SH-SY5Y (cell line): Measurements from ENCODE around the gene RNF183.

Experiments
- GATA2 ChIP-seq: IDR thresholded peaks from 2 replicates; pipeline ENCODE4 v1.6.1; 2011; ENCODE audit warnings: mild to moderate bottlenecking, low read depth, low read length
- GATA3 ChIP-seq: IDR thresholded peaks from 2 replicates; pipeline ENCODE4 v1.6.1; 2011; ENCODE audit warnings: low read depth, mild to moderate bottlenecking, low read length, moderate library complexity

Gene RNF183

DNA sequence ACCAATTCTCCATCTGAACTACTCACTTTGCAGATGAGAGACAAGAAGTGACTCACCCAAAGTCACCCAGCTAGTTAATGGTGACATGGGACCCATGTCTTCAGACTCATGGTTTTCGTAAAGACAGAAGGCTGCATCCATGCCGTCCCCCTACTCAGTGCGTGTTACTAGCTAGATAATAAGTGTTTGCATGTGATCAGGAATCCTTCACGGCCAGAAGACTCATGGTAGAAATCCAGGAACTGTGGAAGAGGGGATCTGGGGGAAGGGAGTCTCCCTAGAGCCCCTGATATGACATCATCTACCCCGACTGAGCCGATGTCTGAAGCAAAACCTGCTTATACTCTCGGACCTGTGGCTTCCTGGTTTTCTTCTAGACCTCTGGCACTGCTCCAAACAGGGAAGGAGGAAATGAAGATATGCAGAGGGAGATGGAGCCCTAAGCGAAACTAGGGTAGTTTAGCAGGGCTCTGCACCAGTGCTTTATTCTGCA, 3.3 kb downstream of the RNF183 start:
- no peak for TF ChIP-seq GATA2
- no peak for TF ChIP-seq GATA3

DNA sequence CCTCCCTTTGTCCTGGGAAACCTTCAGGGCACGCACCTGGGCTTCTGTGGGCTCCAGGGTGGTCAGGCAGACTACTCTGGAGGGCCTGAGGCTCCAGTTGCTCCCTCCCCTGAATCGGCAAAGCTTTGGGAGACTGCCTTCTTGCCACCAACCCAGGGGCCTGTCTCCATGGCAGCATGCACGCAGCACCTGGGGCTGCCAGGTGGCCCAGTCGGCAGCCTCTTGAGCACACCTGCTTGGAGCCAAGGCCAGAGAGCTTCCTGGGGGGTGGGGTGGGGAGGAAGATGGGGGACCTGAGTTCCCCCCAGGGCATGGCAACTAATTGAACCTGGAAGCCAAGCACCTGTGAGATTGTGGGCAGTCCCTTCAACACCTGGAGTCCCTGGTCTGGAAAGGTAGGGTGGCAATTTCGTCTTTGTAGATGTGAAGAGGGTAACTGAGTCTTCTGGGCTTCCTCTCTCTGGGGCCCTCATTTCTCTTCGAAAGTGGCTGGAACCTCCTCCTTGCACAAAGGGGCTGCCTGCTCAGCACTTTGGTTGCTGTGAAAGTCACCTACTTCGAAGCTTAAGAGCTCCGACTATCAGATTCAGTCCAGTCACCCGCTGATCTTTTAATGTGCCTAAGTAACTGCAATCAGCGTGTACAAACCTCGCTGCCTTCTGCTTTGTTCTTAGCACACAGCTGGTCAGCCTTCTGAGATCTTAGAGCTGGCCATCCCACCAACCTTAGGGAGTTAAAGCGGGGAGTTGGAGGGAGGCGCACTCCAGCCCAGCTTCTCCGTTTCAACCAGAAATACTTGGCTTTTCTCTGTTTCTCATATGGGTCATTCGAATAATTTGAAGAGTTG, 4.0 kb downstream of the RNF183 start:
- no peak for TF ChIP-seq GATA2

DNA sequence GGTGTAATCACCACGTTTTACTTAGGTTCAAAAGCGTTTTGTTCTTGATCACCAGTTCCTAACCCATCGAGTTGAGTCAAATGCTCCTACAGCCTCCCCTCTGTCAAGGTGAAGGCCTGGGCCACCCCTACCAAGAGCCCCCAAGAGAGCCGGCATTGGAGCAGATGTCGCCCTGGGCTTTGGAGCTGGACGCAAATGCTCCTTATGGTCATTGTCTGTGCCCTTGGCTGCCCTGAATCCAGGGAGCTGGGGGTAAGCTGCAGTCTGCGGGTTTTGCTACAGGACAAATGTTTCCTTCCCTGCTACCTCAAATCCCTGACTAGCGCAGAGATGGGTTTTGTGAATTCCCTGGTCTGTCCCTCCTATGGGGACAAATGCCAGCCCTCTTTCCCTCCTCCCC, 4.9 kb downstream of the RNF183 start:
- TF ChIP-seq GATA3 = no peak
- no peak for TF ChIP-seq GATA2

DNA sequence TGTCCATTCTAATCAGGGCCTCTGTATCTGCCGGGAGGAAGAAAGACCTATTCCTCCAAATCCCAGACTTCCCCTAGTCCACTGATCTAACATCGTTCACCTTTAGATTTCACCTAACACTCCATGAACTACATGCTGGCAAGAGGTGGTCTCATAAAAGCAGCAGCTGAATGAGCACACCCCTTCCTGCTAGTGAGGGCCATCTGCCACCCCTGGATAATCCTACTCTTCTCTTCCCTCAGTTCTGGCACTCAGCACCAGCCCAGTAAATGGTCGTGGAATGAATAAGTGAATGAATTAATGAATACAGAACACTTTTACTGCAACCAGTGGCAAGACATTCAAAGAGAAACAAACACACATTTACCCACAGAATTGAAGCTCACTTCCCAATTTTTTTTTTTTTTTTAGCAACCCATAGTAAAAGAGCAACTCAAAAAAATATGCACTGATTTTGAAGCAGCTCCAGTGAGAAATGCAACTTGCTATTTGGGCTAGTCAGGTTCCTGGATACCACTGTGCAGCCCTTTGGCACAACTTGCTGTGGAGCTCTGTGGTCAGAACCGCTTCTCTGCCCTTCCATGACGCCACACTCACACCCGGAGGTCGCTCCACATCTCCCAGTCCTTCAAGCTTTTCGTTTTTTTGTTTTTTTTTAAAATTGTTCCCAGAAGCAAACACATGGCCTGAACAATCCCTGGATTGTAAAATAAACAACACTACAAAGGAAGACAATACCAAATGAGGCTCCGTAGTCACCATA, 6.2 kb downstream of the RNF183 start:
- TF ChIP-seq GATA3 = no peak
- TF ChIP-seq GATA2 = no peak

DNA sequence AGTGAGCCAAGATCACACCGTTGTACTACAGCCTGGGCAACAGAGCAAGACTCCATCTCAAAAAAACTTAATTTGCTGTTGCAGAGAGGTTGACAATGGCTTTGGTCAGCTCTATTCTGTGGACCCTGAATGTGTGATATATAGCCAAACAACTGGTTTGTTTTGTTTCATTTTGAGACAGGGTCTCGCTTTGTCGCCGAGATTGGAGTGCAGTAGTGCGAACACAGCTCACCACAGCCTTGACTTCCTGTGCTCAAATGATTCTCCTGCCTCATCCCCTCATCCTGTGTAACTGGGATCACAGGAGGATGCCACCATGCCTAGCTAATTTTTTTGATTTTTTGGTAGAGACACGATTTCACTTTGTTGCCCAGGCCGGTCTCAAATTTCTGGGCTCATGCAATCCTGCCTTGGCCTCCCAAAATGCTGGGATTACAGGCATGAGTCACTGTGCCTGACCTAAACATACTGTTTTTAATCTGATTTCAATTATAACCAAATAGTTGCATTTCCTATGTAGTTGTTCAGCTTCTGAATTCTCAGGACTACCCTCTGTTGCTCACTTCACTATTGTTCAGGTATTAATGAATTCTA, 9.8 kb downstream of the RNF183 start:
- TF ChIP-seq GATA2 (no peak), GATA3 (no peak)

DNA sequence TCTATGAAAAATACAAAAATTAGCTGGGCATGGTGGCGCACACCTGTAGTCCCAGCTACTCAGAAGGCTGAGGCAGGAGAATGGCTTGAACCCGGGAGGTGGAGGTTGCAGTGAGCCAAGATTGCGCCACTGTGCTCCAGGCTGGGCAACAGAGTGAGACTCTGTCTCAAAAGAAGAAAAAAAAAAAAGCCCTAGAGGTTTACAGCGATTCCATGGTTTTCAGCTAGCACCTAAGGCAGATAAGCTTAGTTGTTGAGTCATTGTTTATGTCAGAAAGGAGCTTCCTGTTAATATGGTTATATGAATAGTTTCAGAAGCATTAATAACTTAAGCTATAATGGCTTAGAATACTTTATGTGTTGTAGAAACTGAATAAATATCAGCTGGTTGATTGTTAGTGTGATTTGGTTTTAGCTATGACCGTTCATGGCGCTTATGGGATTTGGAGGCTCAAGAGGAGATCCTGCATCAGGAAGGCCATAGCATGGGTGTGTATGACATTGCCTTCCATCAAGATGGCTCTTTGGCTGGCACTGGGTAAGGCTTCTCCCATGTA, 13.0 kb downstream of the RNF183 start:
- TF ChIP-seq GATA2 = no peak
- no peak for TF ChIP-seq GATA3

DNA sequence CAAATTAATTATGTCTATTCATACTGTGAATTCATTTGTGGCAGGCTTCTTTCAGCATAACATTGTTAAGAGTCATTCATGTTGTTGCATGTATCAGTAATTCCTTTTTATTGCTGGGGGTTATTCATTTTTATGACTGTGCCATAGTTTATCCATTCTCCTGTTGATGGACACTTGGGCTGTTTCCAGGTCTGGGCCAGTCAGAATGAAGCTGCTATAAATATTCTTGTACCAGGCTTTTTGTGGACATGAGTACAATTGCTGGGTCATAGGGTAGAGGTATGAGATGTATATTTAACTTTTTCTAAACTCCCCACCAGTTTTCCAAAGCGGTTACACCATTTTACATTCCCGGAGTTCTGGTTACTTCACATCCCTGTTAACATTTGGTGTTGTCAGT, 14.1 kb downstream of the RNF183 start:
- no peak for TF ChIP-seq GATA2
- TF ChIP-seq GATA3 = no peak

DNA sequence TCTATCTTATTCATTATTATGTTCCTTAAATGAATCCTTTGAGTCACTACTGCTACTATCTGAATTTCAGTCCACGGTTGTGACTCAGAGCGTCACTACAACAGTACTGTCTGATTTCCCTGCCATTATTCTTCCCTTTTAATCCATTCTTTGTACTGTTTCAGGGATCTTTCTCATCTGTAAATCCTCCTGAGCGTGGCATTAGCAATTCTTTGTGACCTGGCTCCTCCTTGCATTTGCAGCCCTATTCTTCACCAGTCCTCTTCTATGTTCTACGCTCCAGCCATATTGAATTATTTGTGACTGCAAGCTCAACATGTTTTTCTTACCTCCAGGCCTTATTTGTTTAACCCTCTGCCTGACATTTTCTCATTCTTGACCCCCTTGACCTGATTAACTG, 21.8 kb downstream of the RNF183 start:
- TF ChIP-seq GATA2 = no peak
- TF ChIP-seq GATA3 = no peak

DNA sequence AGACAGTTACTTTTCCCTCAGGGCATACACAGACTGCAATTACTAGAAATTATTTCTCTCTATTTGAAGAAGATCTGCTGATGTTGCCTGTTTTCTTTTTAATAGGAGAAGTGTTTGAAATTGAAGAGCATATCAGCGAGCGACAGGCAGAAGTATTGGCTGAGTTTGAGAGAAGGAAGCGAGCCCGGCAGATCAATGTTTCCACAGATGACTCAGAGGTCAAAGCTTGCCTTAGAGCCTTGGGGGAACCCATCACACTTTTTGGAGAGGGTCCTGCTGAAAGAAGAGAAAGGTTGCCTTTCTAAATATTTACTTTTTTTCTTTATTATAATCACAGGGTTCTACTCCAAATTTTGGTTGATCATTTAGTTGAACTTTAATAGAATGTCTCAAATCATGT, 24.3 kb downstream of the RNF183 start:
- TF ChIP-seq GATA3 = no peak
- TF ChIP-seq GATA2 = no peak

DNA sequence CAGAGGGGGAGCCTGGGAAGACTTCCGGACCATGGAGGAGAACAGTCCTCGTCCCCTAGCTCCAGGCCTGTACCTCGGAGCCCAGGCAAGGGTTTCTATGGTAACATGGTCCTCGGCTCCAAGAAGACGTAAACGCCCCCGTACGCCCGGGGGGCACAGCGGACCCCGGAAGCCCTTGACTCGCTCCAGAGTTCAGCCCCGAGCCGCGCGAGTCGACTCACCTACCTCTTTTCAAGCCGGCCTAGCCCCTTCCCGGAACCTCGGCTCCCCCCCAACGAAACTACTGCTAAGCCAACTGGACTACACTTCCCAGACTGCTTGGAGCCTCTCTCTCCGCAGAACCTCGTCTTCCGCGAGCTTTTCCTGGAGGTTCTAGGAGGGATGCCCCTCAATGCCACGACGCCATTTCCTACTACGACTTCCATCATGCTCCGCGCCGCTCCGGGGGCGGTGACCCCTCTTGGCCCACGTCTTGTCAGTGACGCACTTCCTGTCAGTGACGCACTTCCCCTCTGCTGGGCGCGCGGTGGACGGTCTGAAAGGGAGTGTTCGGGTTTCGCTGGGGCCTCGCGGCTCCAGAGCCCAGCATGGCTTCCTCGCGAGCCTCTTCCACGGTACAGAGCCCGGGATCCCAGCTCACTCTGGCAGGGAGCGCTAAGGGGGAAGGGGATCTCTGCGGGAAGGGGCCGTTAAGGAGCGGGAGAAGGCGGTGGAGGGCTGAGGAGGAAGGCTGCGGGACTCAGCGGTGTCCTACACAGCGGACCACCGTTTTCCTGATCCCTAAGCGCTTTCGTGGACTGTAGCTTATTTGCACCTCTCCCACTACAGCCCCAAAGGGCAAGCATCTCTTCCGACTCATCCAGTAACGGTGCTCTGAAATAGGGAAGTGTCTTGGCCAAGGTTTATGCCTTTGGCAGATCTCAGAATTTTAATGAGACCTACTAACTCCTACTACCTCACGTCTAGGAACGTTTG, 27.7 kb downstream of the RNF183 start, which contains the start of the genes CDC26 and PRPF4:
Gene CDC26 (minus strand): TSS at position 416 of the 975 bp plus-strand sequence. CDS start 3,065 bp downstream, outside the sequence.
Gene PRPF4 (plus strand): TSS at position 502 of the 975 bp plus-strand sequence. CDS start 86 bp downstream, at position 588.
- TF ChIP-seq GATA2 (no peak), GATA3 (no peak)

DNA sequence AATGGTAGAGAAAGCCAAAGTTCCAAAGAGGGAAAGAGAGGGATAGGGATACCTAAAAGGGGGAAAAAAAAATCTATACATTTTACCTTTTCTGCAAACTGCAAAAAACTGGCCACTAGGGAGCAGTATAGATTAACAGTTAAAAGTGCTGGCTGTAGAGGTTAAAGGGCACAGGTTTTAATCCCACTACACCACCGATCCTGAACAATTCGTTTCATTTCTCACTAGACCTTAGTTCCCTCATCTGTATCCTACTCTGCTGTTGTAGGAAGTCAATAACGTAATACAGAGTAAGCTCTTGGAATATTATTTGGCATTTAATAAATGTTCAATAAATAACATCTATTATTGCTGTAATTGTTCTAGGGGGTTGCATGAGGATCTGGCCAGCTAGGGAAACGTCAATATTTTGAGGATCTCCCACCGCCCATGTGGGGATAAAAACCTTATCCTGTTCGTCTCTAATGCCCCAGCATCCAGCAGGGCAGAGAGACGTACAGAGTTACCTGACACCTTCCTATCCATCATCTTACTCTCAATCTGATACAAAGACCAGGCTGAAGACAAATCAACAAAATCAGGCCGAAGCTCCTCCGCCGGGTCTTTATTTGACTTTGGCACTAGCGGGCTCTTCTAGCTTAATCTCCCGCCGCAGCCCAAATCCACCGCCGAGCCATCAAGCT, 28.6 kb downstream of the RNF183 start:
- TF ChIP-seq GATA3 = no peak
- no peak for TF ChIP-seq GATA2

DNA sequence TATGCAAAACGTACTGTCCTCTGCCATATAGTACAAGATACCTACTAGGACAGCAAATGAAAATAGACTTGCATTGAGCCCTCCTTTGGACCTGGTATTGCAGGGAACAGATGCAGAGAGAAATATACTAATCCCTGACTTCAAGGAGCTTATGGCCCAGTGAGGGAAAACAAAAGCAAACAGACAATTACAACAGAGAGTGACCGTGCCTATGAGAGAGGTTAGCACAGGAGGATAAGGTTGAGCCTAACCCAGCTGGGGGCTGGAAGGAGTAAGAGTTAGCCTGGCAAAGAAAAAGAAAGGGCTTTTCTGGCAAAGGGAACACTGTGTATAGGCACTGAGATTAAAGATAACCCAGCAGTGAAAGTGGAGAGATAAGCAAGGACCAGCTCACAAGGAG, 33.3 kb downstream of the RNF183 start:
- TF ChIP-seq GATA3 (no peak), GATA2 (no peak)
